SK-N-SH (cell line): ENCODE measurements around the gene GPATCH11. TPM values are rescaled to one million over a fixed set of nuclear protein-coding genes. Genes with fewer than 3 reads are reported as not detected.

Experiments
- CTCF ChIA-PET: fragments of 300-600, 350-600 bp; formaldehyde crosslinking; extraction: SDS; loops from one replicate; lab custom pipeline; 2021; lab: Yijun Ruan, JAX
- POLR2A ChIA-PET: fragments of 350-600 bp; sonication (Branson Sonifier 250); formaldehyde crosslinking; extraction: SDS; loops from one replicate; lab custom pipeline; 2020; ENCODE audit warnings: antibody characterized with exemption, inconsistent platforms; lab: Yijun Ruan, JAX
- DNase-seq: peaks from one replicate; pipeline ENCODE4 v3.0.0; 2012
- H2AFZ ChIP-seq: fragments of 200-600 bp; sonication (generic); 2 replicates; pipeline ENCODE4 v1.8.1; 2016; ENCODE audit warnings: antibody characterized with exemption, mild to moderate bottlenecking, low read depth
- H3F3A ChIP-seq: fragments of 200-600 bp; sonication (generic); replicated peaks from 2 replicates; pipeline ENCODE3; 2016; ENCODE audit warnings: antibody characterized with exemption, mild to moderate bottlenecking; ENCODE audit not compliant: insufficient read depth
- H3K27ac ChIP-seq, 2 experiments: fragments of 200-500 bp in 1 of 2; fragments of 200-600 bp in 1 of 2; sonication (Bioruptor generic) in 1 of 2; sonication (generic), shearing (Covaris generic) in 1 of 2; 2 replicates each; pipeline versions ENCODE4 v1.5.1 to v1.6.1; 2014 to 2016; ENCODE audit warnings: low read depth in 2 of 2, inconsistent platforms in 1 of 2, low read length in 1 of 2, mild to moderate bottlenecking in 1 of 2, mixed read lengths in 1 of 2
- H3K27me3 ChIP-seq: fragments of 200-600 bp; sonication (generic), shearing (Covaris generic); 2 replicates; pipeline ENCODE4 v1.6.1; 2016; ENCODE audit warnings: mixed run types; ENCODE audit not compliant: insufficient read depth
- H3K36me3 ChIP-seq, 2 experiments: fragments of 200-500 bp in 1 of 2; fragments of 200-600 bp in 1 of 2; sonication (Bioruptor generic) in 1 of 2; sonication (generic) in 1 of 2; replicated peaks in 1 of 2; 2 replicates each; pipeline versions ENCODE3 to v1.5.1; 2014 to 2016; ENCODE audit warnings: low read length in 1 of 2, mild to moderate bottlenecking in 1 of 2; ENCODE audit not compliant: insufficient read depth in 2 of 2, control insufficient read depth in 1 of 2
- H3K4me1 ChIP-seq, 2 experiments: fragments of 200-500 bp in 1 of 2; fragments of 200-600 bp in 1 of 2; sonication (Bioruptor generic) in 1 of 2; sonication (generic), shearing (Covaris generic) in 1 of 2; 2 replicates each; pipeline versions ENCODE4 v1.5.1 to v1.6.1; 2014 to 2016; ENCODE audit warnings: low read depth in 1 of 2, low read length in 1 of 2, mixed run types in 1 of 2; ENCODE audit not compliant: insufficient read depth in 2 of 2, control insufficient read depth in 1 of 2
- H3K4me2 ChIP-seq: fragments of 200-600 bp; sonication (generic), shearing (Covaris generic); 2 replicates; pipeline ENCODE4 v1.6.1; 2017; ENCODE audit warnings: mixed run types
- H3K4me3 ChIP-seq, 2 experiments: fragments of 200-500 bp in 1 of 2; fragments of 200-600 bp in 1 of 2; sonication (Bioruptor generic) in 1 of 2; sonication (generic), shearing (Covaris generic) in 1 of 2; 2 replicates each; pipeline versions ENCODE4 v1.5.1 to v1.8.1; 2014 to 2016; ENCODE audit warnings: low read depth in 2 of 2, inconsistent platforms in 1 of 2, low read length in 1 of 2, mild to moderate bottlenecking in 1 of 2, mixed read lengths in 1 of 2, moderate library complexity in 1 of 2
- H3K79me2 ChIP-seq: fragments of 200-600 bp; sonication (generic); 2 replicates; pipeline ENCODE4 v1.8.1; 2017; ENCODE audit warnings: mild to moderate bottlenecking; ENCODE audit not compliant: insufficient read depth
- H3K9ac ChIP-seq: fragments of 200-600 bp; sonication (generic); 2 replicates; pipeline ENCODE4 v1.6.1; 2017; ENCODE audit warnings: mixed run types
- H3K9me2 ChIP-seq: fragments of 200-600 bp; sonication (generic); 2 replicates; pipeline ENCODE4 v1.6.1; 2017; ENCODE audit warnings: mixed run types
- H3K9me3 ChIP-seq: fragments of 200-600 bp; sonication (generic); 2 replicates; pipeline ENCODE4 v1.6.1; 2017; ENCODE audit warnings: mixed run types, mild to moderate bottlenecking, moderate library complexity
- H4K20me1 ChIP-seq: fragments of 200-600 bp; sonication (generic); 2 replicates; pipeline ENCODE4 v1.6.1; 2017; ENCODE audit warnings: mild to moderate bottlenecking, mixed run types; ENCODE audit not compliant: insufficient read depth
- CHD2 ChIP-seq: fragments of 150-350 bp; IDR thresholded peaks from 2 replicates; pipeline ENCODE4 v1.6.1; 2018; ENCODE audit warnings: low read length; ENCODE audit not compliant: partially characterized antibody
- CTCF ChIP-seq: fragments of 200-600 bp; sonication (generic); IDR thresholded peaks from 2 replicates; pipeline ENCODE4 v1.6.1; 2017; ENCODE audit warnings: antibody characterized with exemption, mild to moderate bottlenecking, moderate library complexity
- ELF1 ChIP-seq: IDR thresholded peaks from 2 replicates; pipeline ENCODE4 v1.4.0; 2012
- EP300 ChIP-seq, 2 experiments: IDR thresholded peaks; 2 replicates each; pipeline versions ENCODE4 v1.4.0 to v1.6.1; 2012; ENCODE audit warnings: borderline replicate concordance in 1 of 2, low read depth in 1 of 2, low read length in 1 of 2
- EZH2phosphoT487 ChIP-seq: fragments of 200-600 bp; sonication (generic); IDR thresholded peaks from 2 replicates; pipeline ENCODE4 v1.6.1; 2017; ENCODE audit warnings: low read depth, mixed run types, mild to moderate bottlenecking, antibody characterized with exemption, moderate library complexity, borderline replicate concordance
- FOSL2 ChIP-seq: IDR thresholded peaks from 2 replicates; pipeline ENCODE4 v1.4.0; 2012; ENCODE audit warnings: low read depth, mild to moderate bottlenecking, moderate library complexity, borderline replicate concordance
- FOXJ3 ChIP-seq: sonication (generic); formaldehyde crosslinking; IDR thresholded peaks from 2 replicates; pipeline ENCODE4 v1.5.1; 2020; ENCODE audit warnings: mild to moderate bottlenecking, missing genetic modification reagents
- GABPA ChIP-seq: IDR thresholded peaks from 2 replicates; pipeline ENCODE4 v1.4.0; 2012; ENCODE audit warnings: low read depth, mild to moderate bottlenecking
- GATA2 ChIP-seq: sonication (generic); formaldehyde crosslinking; IDR thresholded peaks from 2 replicates; pipeline ENCODE4 v1.5.0; 2020; ENCODE audit warnings: mild to moderate bottlenecking, missing genetic modification reagents
- IRF3 ChIP-seq: fragments of 150-350 bp; IDR thresholded peaks from 2 replicates; pipeline ENCODE4 v1.6.1; 2016; ENCODE audit warnings: mild to moderate bottlenecking, low read depth, low read length
- MAX ChIP-seq: IDR thresholded peaks from 2 replicates; pipeline ENCODE4 v1.4.0; 2012; ENCODE audit warnings: low read depth
- MEF2A ChIP-seq: IDR thresholded peaks from 2 replicates; pipeline ENCODE4 v1.4.0; 2012; ENCODE audit warnings: low read depth, borderline replicate concordance
- NFIC ChIP-seq: IDR thresholded peaks from 2 replicates; pipeline ENCODE4 v1.4.0; 2012; ENCODE audit warnings: borderline replicate concordance
- NRF1 ChIP-seq: IDR thresholded peaks from 2 replicates; pipeline ENCODE4 v1.6.1; 2012; ENCODE audit warnings: low read depth, mild to moderate bottlenecking, low read length
- REST ChIP-seq: IDR thresholded peaks from 2 replicates; pipeline ENCODE4 v1.6.1; 2012; ENCODE audit warnings: mild to moderate bottlenecking, low read depth, low read length, moderate library complexity
- RFX5 ChIP-seq: IDR thresholded peaks from 2 replicates; pipeline ENCODE4 v1.6.1; 2012; ENCODE audit warnings: mild to moderate bottlenecking, improper control_type of control experiment, low read length
- RXRA ChIP-seq: IDR thresholded peaks from 2 replicates; pipeline ENCODE4 v1.4.0; 2012; ENCODE audit warnings: low read depth, mild to moderate bottlenecking, borderline replicate concordance
- TCF12 ChIP-seq: IDR thresholded peaks from 2 replicates; pipeline ENCODE4 v1.4.0; 2012
- TEAD4 ChIP-seq: IDR thresholded peaks from 2 replicates; pipeline ENCODE4 v1.4.0; 2012; ENCODE audit warnings: mild to moderate bottlenecking, borderline replicate concordance; ENCODE audit not compliant: insufficient read depth
- WGBS: methylation state at CpG from one replicate; pipeline ENCODE4 v1.1.6; 2017; ENCODE audit warnings: low lambda C conversion rate; 5-methylcytosine and 5-hydroxymethylcytosine counted together
- polyA plus RNA-seq, 3 experiments: library from polyadenylated mRNA; depleted of rRNA; stranded (reverse); fragments of >200 nt; gene quantifications; 2 replicates each; pipeline ENCODE4 v1.2.3, GENCODE V29; 2012

GPATCH11 gene
- polyA plus RNA-seq, 1 of the 3 experiments (the other 2 are of a cell fraction): 2.9 TPM

GRCh38 chr2:37098416-37099118, 14.2 kb downstream of the GPATCH11 start (continued):
- TF ChIP-seq RFX5 (no peak), ELF1 (no peak), EZH2phosphoT487 (no peak), REST (no peak), IRF3 (no peak), GABPA (no peak), TEAD4 (no peak)
- TF ChIP-seq, all 33 proteins: peak for 0

GRCh38 chr2:37100054-37100453, 15.7 kb downstream of the GPATCH11 start:
- Histone ChIP-seq H3K9me3 (no peaks in the 10 kb centered on the region), H3K9ac (no peak overlapping the region), H2AFZ (no peak overlapping the region), H3F3A (no peaks in the 10 kb centered on the region), H3K4me1 (no peaks in the 10 kb centered on the region; a peak in 1 of 4 replicates), H3K9me2 (no peaks in the 10 kb centered on the region), H4K20me1 (no peaks in the 10 kb centered on the region), H3K36me3 (peaks cover 61 to 64% of the 10 kb centered on the region in 2 experiments), H3K79me2 (no peaks in the 10 kb centered on the region), H3K4me3 (no peak overlapping the region), H3K27ac (no peak overlapping the region), H3K27me3 (no peaks in the 10 kb centered on the region), H3K4me2 (no peak overlapping the region)
- ChIA-PET CTCF (no interaction called here), POLR2A (no interaction called here)
- no peak for TF ChIP-seq RXRA
- no peak for TF ChIP-seq FOXJ3 (CRISPR knock-in tag)
- TF ChIP-seq FOSL2: no peak
- TF ChIP-seq REST: no peak
- no peak for TF ChIP-seq EP300 (IDR thresholded peaks at IDR 0.05; ENCODE audit: borderline replicate concordance in 1 of 2, low read depth in 1 of 2, low read length in 1 of 2)
- no peak for TF ChIP-seq NRF1
- no peak for TF ChIP-seq MAX
- no peak for TF ChIP-seq CHD2
- TF ChIP-seq MEF2A: no peak
- TF ChIP-seq CTCF: no peak
- no peak for TF ChIP-seq RFX5
- TF ChIP-seq TCF12: no peak
- TF ChIP-seq NFIC: no peak
- TF ChIP-seq EZH2phosphoT487: no peak
- no peak for TF ChIP-seq GATA2 (CRISPR knock-in tag)
- TF ChIP-seq GABPA: no peak
- no peak for DNase-seq
- 42% methylated on average over 1 of the region's 1 CpG for WGBS
